PC-3 (cell line): ENCODE measurements around the gene TYROBP.

Experiments
- EZH2 ChIP-seq: fragments of 300-600 bp; sonication (generic); IDR thresholded peaks from one replicate; pipeline ENCODE4 v1.6.1; 2017; ENCODE audit warnings: antibody characterized with exemption, mild to moderate bottlenecking, low read length; ENCODE audit not compliant: unreplicated experiment
- EZH2phosphoT487 ChIP-seq: fragments of 300-600 bp; sonication (generic); IDR thresholded peaks from 2 replicates; pipeline ENCODE4 v1.6.1; 2018; ENCODE audit warnings: mild to moderate bottlenecking, antibody characterized with exemption, low read length, borderline replicate concordance
- TF ChIP-seq, protein P1 (sequence below): fragments of 300-600 bp; sonication (generic); conservative IDR thresholded peaks from 2 replicates; pipeline ENCODE4 v1.5.1; 2017; ENCODE audit warnings: antibody characterized with exemption, low read depth, mild to moderate bottlenecking, low read length

DNA sequence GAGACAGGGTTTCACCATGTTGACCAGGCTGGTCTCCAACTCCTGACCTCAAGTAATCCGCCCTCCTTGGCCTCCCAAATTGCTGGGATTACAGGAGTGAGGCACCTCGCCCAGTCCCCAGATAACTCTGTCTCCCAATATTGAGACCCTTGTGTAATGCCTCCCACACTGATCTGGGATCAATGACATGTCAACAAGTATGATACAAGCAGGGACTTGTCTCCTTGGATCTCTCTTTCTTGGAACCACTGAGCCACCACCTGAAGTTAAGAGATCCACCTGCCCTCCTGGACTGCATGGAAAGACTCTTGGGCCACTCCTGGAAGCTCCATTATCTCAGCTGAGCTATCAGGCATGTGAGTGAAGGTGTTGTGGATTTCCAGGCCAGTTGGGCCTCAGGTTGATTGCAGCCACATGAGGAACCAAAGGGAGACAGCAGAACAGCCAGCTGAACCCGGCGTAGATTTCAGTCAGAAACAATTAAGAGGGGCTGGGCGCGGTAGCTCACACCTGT is 22.8 kb downstream of the TYROBP start:
- TF ChIP-seq, protein P1, sequence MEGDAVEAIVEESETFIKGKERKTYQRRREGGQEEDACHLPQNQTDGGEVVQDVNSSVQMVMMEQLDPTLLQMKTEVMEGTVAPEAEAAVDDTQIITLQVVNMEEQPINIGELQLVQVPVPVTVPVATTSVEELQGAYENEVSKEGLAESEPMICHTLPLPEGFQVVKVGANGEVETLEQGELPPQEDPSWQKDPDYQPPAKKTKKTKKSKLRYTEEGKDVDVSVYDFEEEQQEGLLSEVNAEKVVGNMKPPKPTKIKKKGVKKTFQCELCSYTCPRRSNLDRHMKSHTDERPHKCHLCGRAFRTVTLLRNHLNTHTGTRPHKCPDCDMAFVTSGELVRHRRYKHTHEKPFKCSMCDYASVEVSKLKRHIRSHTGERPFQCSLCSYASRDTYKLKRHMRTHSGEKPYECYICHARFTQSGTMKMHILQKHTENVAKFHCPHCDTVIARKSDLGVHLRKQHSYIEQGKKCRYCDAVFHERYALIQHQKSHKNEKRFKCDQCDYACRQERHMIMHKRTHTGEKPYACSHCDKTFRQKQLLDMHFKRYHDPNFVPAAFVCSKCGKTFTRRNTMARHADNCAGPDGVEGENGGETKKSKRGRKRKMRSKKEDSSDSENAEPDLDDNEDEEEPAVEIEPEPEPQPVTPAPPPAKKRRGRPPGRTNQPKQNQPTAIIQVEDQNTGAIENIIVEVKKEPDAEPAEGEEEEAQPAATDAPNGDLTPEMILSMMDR = no peak
- TF ChIP-seq EZH2 = no peak
- TF ChIP-seq EZH2phosphoT487 = no peak
